Activated CD4-positive, alpha-beta T cell treated with anti-CD3 and anti-CD28 coated beads, Interleukin-2, amount 10 ng/mL, durations not matched to agents 24 days and 14 days (primary cell): ENCODE results near the gene PTGFRN. TPM values are rescaled to one million over a fixed set of nuclear protein-coding genes. Genes with fewer than 3 reads are reported as not detected.
"Not testable (repeated sequence)": the region's sequence is repeated elsewhere in the genome, so short reads cannot be mapped to it uniquely, and the experiment has no call there.

Experiments used
- DNase-seq: peaks from one replicate; pipeline ENCODE4 v3.0.0; 2022
- H3K27ac Mint-ChIP-seq: one replicate; pipeline ENCODE4 v1.8.0; 2022; ENCODE audit warnings: mild to moderate bottlenecking, mixed read lengths
- H3K27me3 Mint-ChIP-seq: one replicate; pipeline ENCODE4 v1.8.0; 2022; ENCODE audit warnings: mixed read lengths
- H3K36me3 Mint-ChIP-seq: one replicate; pipeline ENCODE4 v1.8.0; 2022; ENCODE audit warnings: low read depth, mild to moderate bottlenecking, mixed read lengths
- H3K4me1 Mint-ChIP-seq: one replicate; pipeline ENCODE4 v1.8.0; 2021; ENCODE audit warnings: mixed read lengths
- H3K4me3 Mint-ChIP-seq: one replicate; pipeline ENCODE4 v1.8.0; 2022; ENCODE audit warnings: mild to moderate bottlenecking, moderate library complexity, mixed read lengths
- H3K9me3 Mint-ChIP-seq: one replicate; pipeline ENCODE4 v1.8.0; 2021; ENCODE audit warnings: mixed read lengths
- intact Hi-C: fragments of 100-400 bp; cut with micrococcal nuclease; formaldehyde crosslinking; loops from one replicate; pipeline ENCODE4 v1.15.1; 2023
- total RNA-seq: library from RNA; stranded (reverse); gene quantifications from 2 replicates; pipeline ENCODE4 v1.2.3, GENCODE V29; 2022

The PTGFRN gene
- total RNA-seq, 1 donor from 2014 or later = 35.6 TPM

DNA sequence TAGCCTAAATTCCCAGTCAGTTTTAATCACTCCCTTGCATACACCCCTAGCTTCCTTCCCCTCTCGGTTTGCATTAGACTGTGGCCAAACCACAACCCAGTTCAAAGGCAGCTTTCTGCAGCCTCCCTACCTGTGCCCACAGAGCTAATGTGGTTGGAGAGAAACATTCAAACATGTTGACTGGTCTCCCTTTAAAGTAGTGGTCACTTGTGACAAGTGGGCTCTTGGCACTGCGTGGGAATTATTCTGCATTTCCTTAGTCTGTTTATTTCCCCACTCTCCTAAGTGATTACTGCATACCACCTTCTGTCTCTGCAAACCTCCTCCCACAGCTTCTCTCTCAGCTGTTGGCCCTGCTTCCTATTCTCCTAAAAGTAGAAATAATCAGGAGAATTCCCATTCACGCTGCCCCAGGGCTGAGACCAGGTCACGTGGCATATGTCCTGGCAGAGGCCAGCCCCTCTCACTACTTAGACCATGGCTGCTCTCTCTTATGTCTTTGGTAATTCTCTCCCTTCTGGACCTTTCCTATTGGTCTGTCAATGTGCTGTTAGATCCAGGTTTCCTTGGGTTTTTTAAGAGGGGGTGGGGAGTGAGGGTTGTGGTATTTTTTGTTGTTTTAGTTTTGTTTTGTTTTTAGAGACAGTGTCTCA, 53.4 kb downstream of the PTGFRN start:
- Mint-ChIP-seq H3K4me3 (no peak overlapping the region), H3K27me3 (no peaks in the 10 kb centered on the region), H3K9me3 (peaks cover 3% of the 10 kb centered on the region), H3K36me3 (peaks cover 11% of the 10 kb centered on the region), H3K4me1 (no peaks in the 10 kb centered on the region), H3K27ac (no peak overlapping the region)
- intact Hi-C loops = no loop called here
- DNase-seq = peak; percentile 70

DNA sequence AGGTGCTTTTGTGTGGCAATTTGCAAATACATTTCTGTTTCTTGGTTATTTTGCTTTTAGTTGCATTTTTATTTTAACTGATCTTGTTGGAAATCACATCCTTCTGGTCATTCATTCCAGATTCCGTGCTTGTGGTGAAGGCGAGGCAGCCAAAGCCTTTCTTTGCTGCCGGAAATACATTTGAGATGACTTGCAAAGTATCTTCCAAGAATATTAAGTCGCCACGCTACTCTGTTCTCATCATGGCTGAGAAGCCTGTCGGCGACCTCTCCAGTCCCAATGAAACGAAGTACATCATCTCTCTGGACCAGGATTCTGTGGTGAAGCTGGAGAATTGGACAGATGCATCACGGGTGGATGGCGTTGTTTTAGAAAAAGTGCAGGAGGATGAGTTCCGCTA, 57.1 kb downstream of the PTGFRN start:
- Mint-ChIP-seq H3K27ac (no peak overlapping the region), H3K27me3 (no peaks in the 10 kb centered on the region), H3K9me3 (peaks cover 3% of the 10 kb centered on the region), H3K36me3 (peaks cover 18% of the 10 kb centered on the region), H3K4me3 (no peak overlapping the region), H3K4me1 (no peaks in the 10 kb centered on the region)
- no peak for DNase-seq
- intact Hi-C loops = no loop called here

DNA sequence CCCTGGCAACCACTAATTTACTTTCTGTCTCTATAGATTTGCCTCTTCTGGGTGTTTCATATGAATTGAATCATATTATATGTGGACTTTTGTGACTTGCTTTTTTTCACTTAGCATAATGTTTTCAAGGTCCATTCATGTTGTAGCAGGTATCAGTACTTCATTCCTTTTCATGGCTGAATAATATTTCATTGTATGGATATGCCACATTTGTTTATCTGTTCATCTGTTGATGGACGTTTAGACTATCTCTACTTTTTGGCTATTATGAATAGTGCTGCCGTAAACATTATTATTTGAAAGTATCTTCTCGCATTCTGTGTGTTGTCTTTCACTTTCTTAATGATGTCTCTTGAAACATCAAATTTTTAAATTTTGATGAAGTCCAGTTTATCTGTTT, 59.0 kb downstream of the PTGFRN start:
- Mint-ChIP-seq H3K4me1 (no peaks in the 10 kb centered on the region), H3K36me3 (peaks cover 20% of the 10 kb centered on the region), H3K27ac (no peak overlapping the region), H3K4me3 (no peak overlapping the region), H3K27me3 (no peaks in the 10 kb centered on the region), H3K9me3 (peaks cover 3% of the 10 kb centered on the region)
- no peak for DNase-seq
- intact Hi-C loops = no loop called here

DNA sequence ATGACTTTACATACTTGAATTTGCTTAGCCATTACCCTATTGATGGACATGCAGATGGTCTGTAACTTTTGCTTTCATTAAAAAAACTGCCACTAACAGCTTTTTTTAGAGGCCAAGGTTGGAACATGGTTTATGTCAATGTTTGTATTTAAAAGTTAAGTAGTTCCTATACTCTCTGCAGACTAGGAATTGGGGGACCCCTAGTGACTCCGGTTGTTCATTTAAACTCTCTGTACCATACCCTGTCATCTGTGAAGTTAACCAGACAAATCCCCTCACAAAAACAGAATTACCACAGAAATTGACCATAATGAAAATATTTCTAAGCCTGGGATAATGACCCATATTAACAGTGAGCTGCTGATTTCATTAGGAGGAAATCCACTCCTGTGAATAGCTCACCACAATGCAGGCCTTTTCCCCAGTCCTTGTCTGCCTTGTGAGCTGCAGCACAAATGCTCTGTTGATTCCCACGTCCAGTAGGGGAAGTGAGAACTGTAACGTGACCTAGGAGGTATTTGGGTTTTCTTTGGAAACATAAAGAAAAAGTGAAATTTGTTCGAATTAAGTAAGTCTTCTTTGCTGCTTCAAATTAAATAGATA, 61.6 kb downstream of the PTGFRN start:
- Mint-ChIP-seq H3K9me3 (peaks cover 8% of the 10 kb centered on the region), H3K27me3 (no peaks in the 10 kb centered on the region), H3K4me1 (no peaks in the 10 kb centered on the region), H3K36me3 (peaks cover 36% of the 10 kb centered on the region), H3K27ac (no peak overlapping the region), H3K4me3 (no peak overlapping the region)
- intact Hi-C loops = no loop called here
- DNase-seq = no peak

DNA sequence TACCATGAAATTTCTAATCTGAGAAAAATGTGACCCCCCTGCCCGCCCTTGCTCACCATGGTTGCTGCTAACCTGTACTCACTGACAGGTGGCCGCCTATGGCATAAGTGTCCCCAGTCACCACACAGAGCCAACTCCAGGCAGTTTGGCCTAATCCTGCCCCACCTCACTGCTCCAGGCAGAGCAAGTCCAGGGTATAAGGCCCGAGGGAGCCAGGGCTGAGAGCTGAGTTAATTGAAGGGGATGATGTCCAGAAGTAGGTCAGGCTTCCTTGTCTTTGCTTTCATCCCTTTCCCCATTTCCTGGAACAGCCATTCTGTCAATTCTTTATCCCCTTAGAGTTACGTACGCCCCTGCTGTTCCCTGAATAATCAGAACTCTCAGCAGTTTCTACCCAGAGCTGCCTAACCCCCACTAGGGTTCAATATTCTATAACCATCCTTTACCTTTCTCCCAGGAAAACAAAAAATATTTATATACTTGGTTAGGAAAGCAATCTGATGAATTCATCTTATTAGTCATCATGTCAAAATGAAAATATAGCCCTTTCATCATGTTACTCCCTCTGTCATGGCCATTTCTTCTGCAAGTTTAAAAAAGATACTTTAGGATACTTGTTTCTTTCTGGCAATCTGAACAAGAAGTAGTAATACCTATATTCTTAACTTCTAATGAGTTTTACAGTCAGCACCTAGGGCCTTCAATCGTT, 62.4 kb downstream of the PTGFRN start:
- Mint-ChIP-seq H3K4me3 (no peak overlapping the region), H3K9me3 (peaks cover 8% of the 10 kb centered on the region), H3K36me3 (peaks cover 36% of the 10 kb centered on the region), H3K4me1 (no peaks in the 10 kb centered on the region), H3K27ac (no peak overlapping the region), H3K27me3 (no peaks in the 10 kb centered on the region)
- no peak for DNase-seq
- intact Hi-C loops = no loop called here

DNA sequence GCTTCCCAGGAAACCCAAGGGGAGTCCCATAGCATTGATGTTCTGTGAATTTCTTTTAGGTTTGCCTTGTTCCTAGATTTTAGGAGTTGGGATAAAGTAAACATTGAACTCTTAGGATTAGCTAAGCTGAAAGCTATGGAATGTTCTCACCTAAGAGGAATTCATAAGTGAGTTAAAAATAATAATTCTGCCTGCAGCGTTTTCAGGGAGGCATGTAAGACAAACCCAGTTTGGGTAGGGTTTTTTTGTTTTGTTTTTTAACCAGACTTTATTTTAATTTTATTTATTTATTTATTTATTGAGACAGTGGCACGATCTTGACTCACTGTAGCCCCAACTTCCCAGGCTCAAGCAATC, 62.9 kb downstream of the PTGFRN start:
- peaks cover 2% of the 10 kb centered on the region for H3K27me3 Mint-ChIP-seq
- DNase-seq = no peak
- no peaks in the 10 kb centered on the region for H3K4me1 Mint-ChIP-seq
- peaks cover 34% of the 10 kb centered on the region for H3K36me3 Mint-ChIP-seq
- no peak overlapping the region for H3K27ac Mint-ChIP-seq
- intact Hi-C loops = no loop called here
- no peak overlapping the region for H3K4me3 Mint-ChIP-seq
- peaks cover 13% of the 10 kb centered on the region for H3K9me3 Mint-ChIP-seq

DNA sequence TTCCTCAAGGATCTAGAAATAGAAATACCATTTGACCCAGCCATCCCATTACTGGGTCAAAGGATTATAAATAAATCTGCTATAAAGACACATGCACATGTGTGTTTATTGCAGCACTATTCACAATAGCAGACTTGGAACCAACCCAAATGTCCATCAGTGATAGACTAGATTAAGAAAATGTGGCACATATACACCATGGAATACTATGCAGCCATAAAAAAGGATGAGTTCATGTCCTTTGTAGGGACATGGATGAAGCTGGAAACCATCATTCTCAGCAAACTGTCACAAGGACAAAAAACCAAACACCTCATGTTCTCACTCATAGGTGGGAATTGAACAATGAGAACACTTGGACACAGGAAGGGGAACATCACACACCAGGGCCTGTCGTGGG, 70.6 kb downstream of the PTGFRN start:
- intact Hi-C loops = not testable (repeated sequence)

DNA sequence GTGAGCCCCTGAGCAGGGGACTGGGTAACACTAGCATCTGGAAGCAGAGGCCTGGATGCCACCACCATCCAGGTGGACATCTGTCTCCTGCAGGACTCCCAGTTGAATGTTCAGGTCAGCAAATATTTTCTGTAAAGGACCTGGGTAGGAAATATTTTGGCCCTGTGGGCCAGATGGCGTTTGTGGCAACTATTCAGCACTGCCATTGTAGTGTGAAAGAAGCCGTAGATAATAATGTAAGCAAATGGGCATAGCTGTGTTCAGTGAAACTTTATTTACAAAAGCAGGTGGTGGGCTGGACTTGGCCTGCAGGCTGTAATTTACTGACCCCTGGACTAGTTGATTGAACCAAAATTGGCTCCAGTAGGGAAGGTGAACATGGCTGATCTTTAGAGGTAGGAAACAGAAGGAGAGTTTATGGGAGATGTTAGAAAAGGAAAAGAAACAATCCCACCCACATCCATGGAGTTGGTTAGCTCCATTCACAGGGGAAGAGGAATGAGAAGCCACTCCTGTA, 71.9 kb downstream of the PTGFRN start:
- Mint-ChIP-seq H3K4me3 (no peak overlapping the region), H3K27ac (no peak overlapping the region), H3K4me1 (peaks cover 9% of the 10 kb centered on the region), H3K9me3 (peaks cover 6% of the 10 kb centered on the region), H3K36me3 (peaks cover 6% of the 10 kb centered on the region), H3K27me3 (peaks cover 2% of the 10 kb centered on the region)
- intact Hi-C loops = no loop called here
- no peak for DNase-seq

More for the DNA sequence above, 70.6 kb downstream of the PTGFRN start:
- peaks cover 15% of the 10 kb centered on the region for H3K36me3 Mint-ChIP-seq
- H3K27me3 Mint-ChIP-seq, H3K4me1 Mint-ChIP-seq, H3K27ac Mint-ChIP-seq, DNase-seq, H3K4me3 Mint-ChIP-seq: not testable (repeated sequence)
- H3K9me3 Mint-ChIP-seq = peaks cover 11% of the 10 kb centered on the region

DNA sequence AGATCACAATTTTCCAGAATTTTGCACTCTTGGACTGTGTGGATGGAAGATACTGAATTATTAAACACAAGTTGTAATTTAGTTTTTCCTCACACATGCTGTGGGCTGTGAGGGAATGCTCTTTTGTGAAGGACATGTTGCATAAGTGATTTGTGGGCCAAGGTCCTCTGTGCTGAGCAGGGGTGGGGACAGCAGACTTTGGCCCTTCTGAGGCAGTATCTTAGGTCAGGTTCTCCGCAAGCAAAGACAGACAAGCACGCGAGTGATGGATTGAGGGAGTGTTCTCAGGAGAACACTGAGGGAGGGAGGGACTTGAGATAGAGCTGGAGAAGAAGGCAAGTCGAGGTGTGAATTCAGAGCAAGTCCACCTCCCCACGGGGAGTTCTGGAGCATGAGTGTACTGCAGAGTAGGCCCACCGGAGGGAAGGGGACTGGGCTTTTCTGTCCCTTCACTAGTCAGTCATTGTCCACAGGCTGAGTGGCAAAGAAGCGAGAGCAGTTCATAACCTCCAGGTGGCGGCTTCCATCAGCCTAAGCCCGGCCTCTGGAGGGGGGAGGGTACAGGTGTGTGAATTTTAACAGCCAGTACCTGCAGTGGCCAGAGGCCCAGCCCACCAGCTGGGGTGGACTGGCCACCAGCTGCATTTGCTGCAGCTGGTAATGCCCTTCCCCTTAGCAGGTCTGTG, 72.7 kb downstream of the PTGFRN start:
- Mint-ChIP-seq H3K27me3 (no peaks in the 10 kb centered on the region), H3K9me3 (peaks cover 2% of the 10 kb centered on the region), H3K4me3 (no peak overlapping the region), H3K36me3 (peaks cover 5% of the 10 kb centered on the region), H3K27ac (no peak overlapping the region), H3K4me1 (peaks cover 18% of the 10 kb centered on the region)
- intact Hi-C loops = no loop called here
- no peak for DNase-seq

DNA sequence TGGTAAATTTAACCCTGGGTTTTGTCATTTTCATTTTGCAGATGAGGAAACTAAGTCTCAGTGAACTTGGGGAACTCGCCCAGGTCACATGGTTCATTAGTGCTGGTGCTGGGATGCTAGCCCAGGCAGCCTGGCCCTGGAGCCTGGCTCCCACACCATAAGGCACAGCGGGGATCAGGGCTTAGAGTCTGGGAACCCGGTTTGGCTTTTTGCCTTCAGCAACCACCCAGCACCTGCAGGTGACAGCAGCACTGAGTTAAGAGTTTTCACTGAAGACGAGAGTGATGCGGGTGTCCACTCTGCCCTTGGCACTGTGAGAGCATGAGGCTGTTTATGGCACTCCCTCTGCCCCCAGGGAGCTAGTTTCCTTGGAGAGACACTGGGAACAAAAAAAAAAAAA, 73.4 kb downstream of the PTGFRN start:
- Mint-ChIP-seq H3K36me3 (peaks cover 6% of the 10 kb centered on the region), H3K4me1 (peaks cover 23% of the 10 kb centered on the region), H3K4me3 (no peak overlapping the region), H3K27me3 (no peaks in the 10 kb centered on the region), H3K27ac (no peak overlapping the region), H3K9me3 (no peaks in the 10 kb centered on the region)
- intact Hi-C loops = no loop called here
- no peak for DNase-seq

DNA sequence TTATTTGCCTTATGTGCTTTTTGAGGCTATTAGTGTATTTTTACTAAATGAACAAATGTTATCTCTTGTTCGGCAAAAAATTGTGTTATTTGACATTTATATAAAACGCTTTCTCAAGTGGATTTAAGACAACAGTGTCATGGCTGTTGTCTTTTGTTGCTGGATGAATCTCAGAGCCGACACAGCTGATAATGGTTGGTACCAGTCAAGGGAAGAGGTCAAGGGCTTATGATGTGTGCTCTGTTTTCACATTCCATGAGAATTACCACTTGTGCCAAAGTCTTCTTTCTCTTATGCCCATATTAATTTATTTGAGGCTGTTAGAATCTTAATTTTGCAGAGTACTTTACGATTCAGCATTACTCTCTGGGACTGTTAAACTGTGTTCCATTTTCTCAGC, 74.0 kb downstream of the PTGFRN start:
- Mint-ChIP-seq H3K4me3 (no peak overlapping the region), H3K27me3 (no peaks in the 10 kb centered on the region), H3K36me3 (peaks cover 6% of the 10 kb centered on the region), H3K27ac (no peak overlapping the region), H3K4me1 (peaks cover 26% of the 10 kb centered on the region), H3K9me3 (no peaks in the 10 kb centered on the region)
- DNase-seq = no peak
- intact Hi-C loops = no loop called here

DNA sequence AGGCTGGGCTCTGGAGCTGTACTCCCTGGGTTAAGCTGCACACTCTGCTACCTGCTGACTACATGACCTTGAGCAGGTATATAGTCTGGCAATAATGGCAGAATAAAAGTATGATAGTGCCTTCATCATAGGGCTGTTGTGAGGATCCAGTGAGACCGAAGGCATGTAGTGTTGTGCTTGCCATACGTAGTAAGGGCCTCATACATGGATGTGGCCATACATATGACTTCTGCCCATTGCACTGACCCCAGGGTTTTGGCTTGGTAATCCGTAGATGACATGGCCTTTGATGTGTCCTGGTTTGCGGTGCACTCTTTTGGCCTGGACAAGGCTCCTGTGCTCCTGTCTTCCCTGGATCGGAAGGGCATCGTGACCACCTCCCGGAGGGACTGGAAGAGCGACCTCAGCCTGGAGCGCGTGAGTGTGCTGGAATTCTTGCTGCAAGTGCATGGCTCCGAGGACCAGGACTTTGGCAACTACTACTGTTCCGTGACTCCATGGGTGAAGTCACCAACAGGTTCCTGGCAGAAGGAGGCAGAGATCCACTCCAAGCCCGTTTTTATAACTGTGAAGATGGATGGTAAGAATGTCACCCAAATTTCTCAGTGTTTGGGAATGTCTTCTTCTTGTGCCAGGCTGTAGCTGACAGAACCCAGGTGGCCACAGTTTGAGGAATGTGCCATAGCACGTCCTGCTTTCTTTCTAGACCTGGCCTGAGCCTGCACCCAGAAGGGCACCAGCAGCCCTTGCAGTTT, 74.9 kb downstream of the PTGFRN start:
- H3K36me3 Mint-ChIP-seq = peaks cover 6% of the 10 kb centered on the region
- H3K27ac Mint-ChIP-seq = no peak overlapping the region
- no peak for DNase-seq
- intact Hi-C loops = no loop called here
- H3K4me1 Mint-ChIP-seq = peaks cover 26% of the 10 kb centered on the region
- no peaks in the 10 kb centered on the region for H3K9me3 Mint-ChIP-seq
- H3K27me3 Mint-ChIP-seq = no peaks in the 10 kb centered on the region
- H3K4me3 Mint-ChIP-seq = no peak overlapping the region

DNA sequence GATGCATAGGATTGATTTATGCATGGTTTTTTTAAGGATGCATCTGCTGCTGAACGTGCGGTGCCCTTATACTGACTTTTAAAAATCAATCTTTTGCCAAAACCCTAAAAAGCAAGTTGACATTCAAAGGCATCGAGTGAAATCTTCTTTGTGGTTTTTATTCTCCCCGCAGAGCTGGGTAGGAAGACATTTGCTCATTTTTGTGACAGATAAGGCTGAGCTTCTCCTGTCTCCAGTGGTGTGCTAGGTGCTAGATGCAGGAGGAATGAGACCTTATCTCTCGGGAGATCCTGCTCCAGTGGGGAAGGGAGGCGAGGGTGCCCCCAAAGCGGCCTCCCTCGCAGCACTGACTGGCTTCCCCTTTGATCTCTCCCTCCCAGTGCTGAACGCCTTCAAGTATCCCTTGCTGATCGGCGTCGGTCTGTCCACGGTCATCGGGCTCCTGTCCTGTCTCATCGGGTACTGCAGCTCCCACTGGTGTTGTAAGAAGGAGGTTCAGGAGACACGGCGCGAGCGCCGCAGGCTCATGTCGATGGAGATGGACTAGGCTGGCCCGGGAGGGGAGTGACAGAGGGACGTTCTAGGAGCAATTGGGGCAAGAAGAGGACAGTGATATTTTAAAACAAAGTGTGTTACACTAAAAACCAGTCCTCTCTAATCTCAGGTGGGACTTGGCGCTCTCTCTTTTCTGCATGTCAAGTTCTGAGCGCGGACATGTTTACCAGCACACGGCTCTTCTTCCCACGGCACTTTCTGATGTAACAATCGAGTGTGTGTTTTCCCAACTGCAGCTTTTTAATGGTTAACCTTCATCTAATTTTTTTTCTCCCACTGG, 76.9 kb downstream of the PTGFRN start:
- H3K9me3 Mint-ChIP-seq = no peaks in the 10 kb centered on the region
- H3K4me1 Mint-ChIP-seq = peaks cover 31% of the 10 kb centered on the region

More for the DNA sequence above, 76.9 kb downstream of the PTGFRN start:
- intact Hi-C loops = loop anchor here (2.0 kb wide), 2 partner anchors 222 to 250 kb away; no protein-coding TSS in a partner anchor
- Mint-ChIP-seq H3K4me3 (peak overlapping the region; percentile 89), H3K27me3 (no peaks in the 10 kb centered on the region), H3K36me3 (peaks cover 10% of the 10 kb centered on the region), H3K27ac (peak overlapping the region; percentile 98)
- DNase-seq = peak; percentile 80
